ENCODE data around the gene ZNF839.

Gene ZNF839

GRCh38 chr14:102344485-102344884 lies 24.9 kb downstream of the ZNF839 start:
- ATAC-seq: no peak
- no peak for TF ChIP-seq ARNTL (CRISPR knock-in tag; IDR thresholded peaks at IDR 0.05; ENCODE audit: borderline replicate concordance, low read depth)
- no peak for TF ChIP-seq CREB5 (CRISPR knock-in tag; IDR thresholded peaks at IDR 0.05; ENCODE audit: low read depth)
- TF ChIP-seq GLIS3 (CRISPR knock-in tag; IDR thresholded peaks at IDR 0.05): no peak
- no peak for TF ChIP-seq CSRNP3 (CRISPR knock-in tag; IDR thresholded peaks at IDR 0.05)
- no peak for TF ChIP-seq ESRRG (CRISPR knock-in tag; IDR thresholded peaks at IDR 0.05)

DNA sequence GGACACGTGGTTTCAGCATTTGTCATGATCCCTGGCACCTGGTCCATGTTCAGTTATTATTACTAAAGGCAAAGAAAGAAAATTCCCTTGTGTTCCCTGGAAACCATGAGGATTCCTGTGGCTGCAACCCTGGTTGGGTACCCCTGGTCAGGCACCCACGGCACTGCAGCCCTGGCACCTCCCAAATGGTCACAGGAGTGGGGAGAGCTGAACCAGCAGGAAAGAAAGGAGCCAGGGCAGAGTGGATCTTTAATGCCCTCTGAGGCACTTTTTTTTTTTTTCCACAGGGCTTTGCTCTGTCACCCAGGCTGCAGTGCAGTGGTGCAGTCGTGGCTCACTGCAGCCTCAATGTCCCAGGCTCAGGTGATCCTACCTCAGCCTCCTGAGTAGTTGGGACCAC lies 25.7 kb downstream of the ZNF839 start:
- no peak for ATAC-seq
- TF ChIP-seq ZC3H10 (CRISPR knock-in tag; IDR thresholded peaks at IDR 0.05): no peak

GRCh38 chr14:102346645-102347044 lies 27.1 kb downstream of the ZNF839 start:
- no peak for ATAC-seq
- TF ChIP-seq ESRRG (CRISPR knock-in tag; IDR thresholded peaks at IDR 0.05) (no peak), ZNF565 (CRISPR knock-in tag; conservative IDR thresholded peaks at IDR 0.05; ENCODE audit: low read depth) (no peak), SNAI2 (CRISPR knock-in tag; IDR thresholded peaks at IDR 0.05) (no peak), CREB5 (CRISPR knock-in tag; IDR thresholded peaks at IDR 0.05; ENCODE audit: low read depth) (no peak), GLIS3 (CRISPR knock-in tag; IDR thresholded peaks at IDR 0.05) (no peak), PATZ1 (CRISPR knock-in tag; IDR thresholded peaks at IDR 0.05; ENCODE audit: borderline replicate concordance) (no peak), CSRNP3 (CRISPR knock-in tag; IDR thresholded peaks at IDR 0.05) (no peak), BACH2 (CRISPR knock-in tag; IDR thresholded peaks at IDR 0.05; ENCODE audit: borderline replicate concordance) (no peak), TOX (CRISPR knock-in tag; IDR thresholded peaks at IDR 0.05; ENCODE audit: borderline replicate concordance) (no peak), ZNF70 (CRISPR knock-in tag; IDR thresholded peaks at IDR 0.05) (no peak), OSR1 (CRISPR knock-in tag; IDR thresholded peaks at IDR 0.05) (no peak), RARB (CRISPR knock-in tag; IDR thresholded peaks at IDR 0.05) (no peak), ZC3H10 (CRISPR knock-in tag; IDR thresholded peaks at IDR 0.05) (no peak), ZNF8 (CRISPR knock-in tag; IDR thresholded peaks at IDR 0.05) (no peak), CSDC2 (CRISPR knock-in tag; IDR thresholded peaks at IDR 0.05) (no peak), ZFP3 (CRISPR knock-in tag; IDR thresholded peaks at IDR 0.05) (no peak)
- TF ChIP-seq, protein P1, sequence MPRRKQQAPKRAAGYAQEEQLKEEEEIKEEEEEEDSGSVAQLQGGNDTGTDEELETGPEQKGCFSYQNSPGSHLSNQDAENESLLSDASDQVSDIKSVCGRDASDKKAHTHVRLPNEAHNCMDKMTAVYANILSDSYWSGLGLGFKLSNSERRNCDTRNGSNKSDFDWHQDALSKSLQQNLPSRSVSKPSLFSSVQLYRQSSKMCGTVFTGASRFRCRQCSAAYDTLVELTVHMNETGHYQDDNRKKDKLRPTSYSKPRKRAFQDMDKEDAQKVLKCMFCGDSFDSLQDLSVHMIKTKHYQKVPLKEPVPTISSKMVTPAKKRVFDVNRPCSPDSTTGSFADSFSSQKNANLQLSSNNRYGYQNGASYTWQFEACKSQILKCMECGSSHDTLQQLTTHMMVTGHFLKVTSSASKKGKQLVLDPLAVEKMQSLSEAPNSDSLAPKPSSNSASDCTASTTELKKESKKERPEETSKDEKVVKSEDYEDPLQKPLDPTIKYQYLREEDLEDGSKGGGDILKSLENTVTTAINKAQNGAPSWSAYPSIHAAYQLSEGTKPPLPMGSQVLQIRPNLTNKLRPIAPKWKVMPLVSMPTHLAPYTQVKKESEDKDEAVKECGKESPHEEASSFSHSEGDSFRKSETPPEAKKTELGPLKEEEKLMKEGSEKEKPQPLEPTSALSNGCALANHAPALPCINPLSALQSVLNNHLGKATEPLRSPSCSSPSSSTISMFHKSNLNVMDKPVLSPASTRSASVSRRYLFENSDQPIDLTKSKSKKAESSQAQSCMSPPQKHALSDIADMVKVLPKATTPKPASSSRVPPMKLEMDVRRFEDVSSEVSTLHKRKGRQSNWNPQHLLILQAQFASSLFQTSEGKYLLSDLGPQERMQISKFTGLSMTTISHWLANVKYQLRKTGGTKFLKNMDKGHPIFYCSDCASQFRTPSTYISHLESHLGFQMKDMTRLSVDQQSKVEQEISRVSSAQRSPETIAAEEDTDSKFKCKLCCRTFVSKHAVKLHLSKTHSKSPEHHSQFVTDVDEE (CRISPR knock-in tag; IDR thresholded peaks at IDR 0.05): no peak

DNA sequence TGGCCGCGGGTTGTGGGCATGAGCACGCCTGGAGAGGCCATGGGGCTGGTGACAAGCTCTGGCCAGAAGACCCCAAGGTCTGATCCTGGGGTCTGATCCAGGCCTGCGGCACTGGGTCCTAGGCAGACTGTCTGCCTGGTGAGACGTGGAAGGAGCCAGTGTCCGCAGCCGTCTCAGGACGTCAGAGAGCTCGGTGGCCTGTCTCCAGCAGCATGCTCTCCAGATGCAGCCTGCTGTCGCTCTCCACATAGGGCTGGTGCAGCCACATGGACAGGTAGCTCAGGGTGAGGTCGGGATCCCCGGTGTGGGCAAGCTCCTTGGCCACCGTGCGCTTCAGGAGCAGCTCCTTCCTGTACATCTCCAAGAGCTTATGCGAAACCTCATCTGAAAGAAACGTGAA lies 28.8 kb downstream of the ZNF839 start:
- ATAC-seq: no peak
- TF ChIP-seq GLIS3 (CRISPR knock-in tag; IDR thresholded peaks at IDR 0.05) (no peak), PPARA (CRISPR knock-in tag; IDR thresholded peaks at IDR 0.05; ENCODE audit: borderline replicate concordance) (no peak), ISL1 (CRISPR knock-in tag; IDR thresholded peaks at IDR 0.05) (no peak), PATZ1 (CRISPR knock-in tag; IDR thresholded peaks at IDR 0.05; ENCODE audit: borderline replicate concordance) (no peak), TOX (CRISPR knock-in tag; IDR thresholded peaks at IDR 0.05; ENCODE audit: borderline replicate concordance) (no peak), ZC3H10 (CRISPR knock-in tag; IDR thresholded peaks at IDR 0.05) (no peak), POU6F1 (CRISPR knock-in tag; IDR thresholded peaks at IDR 0.05; ENCODE audit: borderline replicate concordance, low read depth) (no peak)
